KBM-7 (cell line): Measurements from ENCODE around the gene TWF2.

Experiments used
- DNase-seq: peaks from one replicate; pipeline ENCODE4 v3.0.0-alpha.2; 2015
- in situ Hi-C: fragments of 300-500 bp; cut with MboI; formaldehyde crosslinking; loops from 2 replicates; pipeline ENCODE4 v1.14.3; 2020; ENCODE audit warnings: low sequenced_read_pairs, low pct_unique_long_range_greater_than_20kb, mixed read lengths

TWF2 gene

GRCh38 chr3:52213005-52213404 lies 26.0 kb downstream of the TWF2 start:
- no peak for DNase-seq
- in situ Hi-C loops: no loop called here

- in situ Hi-C loops: no loop called here
- DNase-seq: no peak
Measured at GRCh38 chr3:52211268-52211891, 27.6 kb downstream of the TWF2 start.

- in situ Hi-C loops: no loop called here
- peak; percentile 30 for DNase-seq
Measured at GRCh38 chr3:52210550-52211046, 28.4 kb downstream of the TWF2 start.

- no peak for DNase-seq
- in situ Hi-C loops: no loop called here
Measured at GRCh38 chr3:52210037-52210436, 28.9 kb downstream of the TWF2 start.

- in situ Hi-C loops: no loop called here
- DNase-seq: no peak
Measured at GRCh38 chr3:52208556-52208955, 30.4 kb downstream of the TWF2 start.

- DNase-seq: no peak
- in situ Hi-C loops: no loop called here
Measured at GRCh38 chr3:52205727-52206372, 33.1 kb downstream of the TWF2 start.

GRCh38 chr3:52204337-52205073 lies 34.5 kb downstream of the TWF2 start:
- DNase-seq: no peak
- in situ Hi-C loops: no loop called here

GRCh38 chr3:52203701-52204100 lies 35.3 kb downstream of the TWF2 start:
- in situ Hi-C loops: no loop called here
- no peak for DNase-seq

- peak; percentile 84 for DNase-seq
- in situ Hi-C loops: no loop called here
Measured at GRCh38 chr3:52202384-52203077, 36.4 kb downstream of the TWF2 start.

- in situ Hi-C loops: no loop called here
- DNase-seq: no peak
Measured at GRCh38 chr3:52200981-52201679, 37.8 kb downstream of the TWF2 start.

- in situ Hi-C loops: no loop called here
Measured at GRCh38 chr3:52198643-52199608, 40.0 kb downstream of the TWF2 start.

GRCh38 chr3:52197842-52198625 lies 40.9 kb downstream of the TWF2 start, which contains the start of gene ALAS1:
ALAS1 (plus strand) TSS chr3:52198160; CDS start chr3:52199242, 1,082 bp downstream.
- in situ Hi-C loops: no loop called here
- peak; percentile 95 for DNase-seq

More at GRCh38 chr3:52198643-52199608, 40.0 kb downstream of the TWF2 start:
- no peak for DNase-seq

- in situ Hi-C loops: no loop called here
- DNase-seq: no peak
Measured at GRCh38 chr3:52197499-52197841, 41.5 kb downstream of the TWF2 start.

- in situ Hi-C loops: no loop called here
- no peak for DNase-seq
Measured at GRCh38 chr3:52196977-52197376, 42.0 kb downstream of the TWF2 start.

- no peak for DNase-seq
- in situ Hi-C loops: no loop called here
Measured at GRCh38 chr3:52195823-52196331, 43.1 kb downstream of the TWF2 start.

- DNase-seq: no peak
- in situ Hi-C loops: no loop called here
Measured at GRCh38 chr3:52195291-52195597, 43.7 kb downstream of the TWF2 start.
